Large intestine (tissue), 3 donors: ENCODE data around the gene C18orf32. TPM values are rescaled to one million over a fixed set of nuclear protein-coding genes. Genes with fewer than 3 reads are reported as not detected.
"Not testable (repeated sequence)": the region's sequence is repeated elsewhere in the genome, so short reads cannot be mapped to it uniquely, and the experiment has no call there.

Source experiments
- DNase-seq, 2 donors: peaks; one replicate each; pipeline versions ENCODE4 v3.0.0 to v3.0.0-alpha.2; 2013
- H3K27ac ChIP-seq: one replicate; pipeline ENCODE4 v1.5.1; 2013; ENCODE audit warnings: low read length
- H3K27me3 ChIP-seq: 2 replicates; pipeline ENCODE4 v1.6.1; 2013; ENCODE audit warnings: low read length; ENCODE audit not compliant: control insufficient read depth, insufficient read depth
- H3K36me3 ChIP-seq: 2 replicates; pipeline ENCODE4 v1.6.1; 2013; ENCODE audit warnings: low read length; ENCODE audit not compliant: control insufficient read depth, insufficient read depth
- H3K4me1 ChIP-seq: one replicate; pipeline ENCODE4 v1.6.1; 2013; ENCODE audit warnings: low read length; ENCODE audit not compliant: control insufficient read depth, insufficient read depth
- H3K4me3 ChIP-seq: one replicate; pipeline ENCODE4 v1.5.1; 2013; ENCODE audit warnings: low read length
- H3K9me3 ChIP-seq: one replicate; pipeline ENCODE4 v1.6.1; 2013; ENCODE audit warnings: mild to moderate bottlenecking, low read depth, low read length, moderate library complexity; ENCODE audit not compliant: control insufficient read depth
- WGBS: methylation state at CpG from one replicate; pipeline ENCODE4 v1.1.5; 2013; ENCODE audit warnings: low lambda C conversion rate; ENCODE audit not compliant: insufficient coverage; 5-methylcytosine and 5-hydroxymethylcytosine counted together
- polyA plus RNA-seq: library from polyadenylated mRNA; unstranded; fragments of 120-200 nt; gene quantifications from one replicate; pipeline ENCODE4 v1.2.1, GENCODE V29; 2013

The C18orf32 gene
- polyA plus RNA-seq, 1 donor = 48.8 TPM

DNA sequence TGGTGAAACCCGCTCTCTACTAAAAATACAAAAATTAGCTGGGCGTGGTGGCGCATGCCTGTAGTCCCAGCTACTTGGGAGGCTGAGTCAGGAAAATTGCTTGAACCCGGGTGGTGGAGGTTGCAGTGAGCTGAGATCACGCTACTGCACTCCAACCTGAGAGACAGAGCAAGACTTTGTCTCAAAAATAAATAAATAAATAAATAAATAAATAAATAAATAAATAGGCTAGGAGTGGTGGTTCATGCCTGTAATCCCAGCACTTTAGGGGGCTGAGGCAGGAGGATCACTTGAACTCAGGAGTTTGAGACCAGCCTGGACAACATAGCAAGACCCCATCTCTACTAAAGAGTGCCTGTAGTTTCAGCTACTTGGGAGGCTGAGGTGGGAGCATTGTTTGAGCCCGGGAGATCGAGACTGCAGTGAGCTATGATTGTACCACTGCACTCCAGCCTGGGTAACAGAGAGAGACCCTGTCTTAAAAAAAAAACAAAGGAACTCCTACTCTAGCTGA, 36.6 kb upstream of the C18orf32 start:
- DNase-seq, H3K27me3 ChIP-seq, H3K36me3 ChIP-seq, H3K4me3 ChIP-seq, H3K27ac ChIP-seq, H3K4me1 ChIP-seq, H3K9me3 ChIP-seq: not testable (repeated sequence)
- 100% methylated on average over 4 of the region's 7 CpGs for WGBS

DNA sequence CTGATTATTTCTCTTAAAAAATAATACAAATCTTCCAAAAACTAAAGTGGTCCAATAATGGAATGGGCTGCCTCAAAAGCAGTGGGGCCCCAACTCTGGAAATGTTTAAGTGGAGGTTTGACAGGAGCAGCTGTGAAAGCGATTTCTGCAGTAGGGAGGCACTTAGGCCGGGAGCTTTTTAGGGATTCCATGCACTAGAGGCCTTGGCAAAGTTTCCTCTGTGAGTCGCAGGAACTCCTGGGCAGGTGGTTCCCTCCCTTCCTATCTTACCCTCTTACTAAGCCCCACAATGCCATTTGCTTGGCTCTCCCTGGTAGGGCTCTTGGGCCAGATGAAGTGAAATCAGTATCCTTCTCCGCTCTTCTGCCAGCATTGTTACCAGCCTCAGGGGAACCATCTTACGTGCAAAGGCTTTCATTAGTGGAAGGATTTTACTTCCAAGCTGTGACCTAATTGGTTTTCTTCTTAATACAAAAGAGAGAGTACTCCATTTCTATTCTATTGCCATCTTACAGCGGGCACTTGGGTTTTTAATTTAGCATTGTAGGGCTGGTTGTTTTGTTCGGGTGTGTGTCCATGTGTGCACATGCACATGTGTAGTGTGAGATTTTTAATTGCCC, 34.3 kb upstream of the C18orf32 start:
- H3K4me1 ChIP-seq = no peaks in the 10 kb centered on the region
- H3K27ac ChIP-seq = no peak overlapping the region
- H3K9me3 ChIP-seq = no peaks in the 10 kb centered on the region
- no peaks in the 10 kb centered on the region for H3K36me3 ChIP-seq
- DNase-seq = no peak
- H3K27me3 ChIP-seq = no peaks in the 10 kb centered on the region
- H3K4me3 ChIP-seq = no peak overlapping the region
- 100% methylated on average over 1 of the region's 7 CpGs for WGBS

DNA sequence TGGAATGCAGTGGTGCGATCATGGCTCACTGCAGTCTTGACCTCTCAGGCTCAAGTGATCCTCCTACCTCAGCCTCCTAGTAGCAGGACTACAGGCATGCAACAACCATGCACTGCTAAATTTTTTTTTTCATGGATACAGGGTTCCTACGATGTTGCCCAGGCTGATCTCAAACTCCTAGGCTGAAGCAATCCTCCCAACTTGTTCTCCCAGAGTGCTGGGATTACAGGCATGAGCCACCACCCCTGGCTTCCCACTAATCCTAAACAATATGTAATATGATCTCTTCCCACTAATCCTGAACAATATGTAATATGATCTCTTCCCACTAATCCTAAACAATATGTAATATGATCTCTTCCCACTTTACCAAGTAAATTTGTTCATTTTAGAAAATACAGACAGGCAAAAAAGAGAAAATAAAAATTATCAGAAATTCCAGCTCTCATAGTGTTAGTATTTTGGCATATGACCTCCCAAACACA, 33.7 kb upstream of the C18orf32 start:
- Histone ChIP-seq H3K27me3 (no peaks in the 10 kb centered on the region), H3K4me1 (no peaks in the 10 kb centered on the region), H3K27ac (no peak overlapping the region), H3K36me3 (no peaks in the 10 kb centered on the region), H3K4me3 (no peak overlapping the region), H3K9me3 (no peaks in the 10 kb centered on the region)
- WGBS = no CpG with 5 or more reads among the region's 2 CpGs
- DNase-seq = no peak

DNA sequence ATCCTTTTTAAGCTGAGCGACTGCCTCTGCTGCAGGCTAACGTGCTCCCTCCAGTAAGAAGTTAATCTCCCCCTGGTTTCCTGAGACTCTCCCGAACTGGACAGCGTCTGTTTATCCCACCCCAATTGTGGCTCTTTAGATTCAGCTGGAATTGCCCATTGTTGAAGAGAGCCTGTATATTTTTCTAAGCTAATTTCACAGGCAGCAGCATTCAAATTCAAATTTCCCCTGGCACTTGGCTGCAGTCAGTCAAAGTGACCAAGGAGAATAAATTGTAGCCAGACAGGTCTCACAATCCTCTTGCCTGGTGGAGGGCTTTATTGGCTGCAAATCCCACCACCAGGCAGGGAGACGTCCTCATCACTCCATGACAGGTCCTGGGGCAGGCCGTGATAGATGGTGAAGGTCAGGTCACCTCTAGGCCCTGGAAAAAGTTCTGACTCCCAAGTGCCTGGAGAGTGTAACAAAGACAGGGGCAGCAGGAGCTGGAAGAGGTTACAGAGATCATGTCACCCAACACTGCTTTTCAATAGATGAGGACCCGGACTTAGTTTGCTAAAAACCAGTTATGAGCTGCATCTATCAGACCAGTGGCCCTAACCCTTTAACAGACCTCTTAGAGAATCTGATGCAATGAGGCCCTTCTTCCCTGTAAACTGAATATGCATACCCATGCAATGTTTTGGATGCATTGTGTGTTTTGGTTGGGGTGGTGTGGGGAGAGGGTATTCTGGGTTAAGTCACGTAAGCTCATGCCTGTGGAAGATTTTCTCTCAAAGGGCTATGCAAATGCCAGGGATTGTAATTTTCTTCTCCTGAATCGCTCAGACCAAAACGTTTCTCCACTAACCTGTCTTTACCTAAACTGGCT, 32.3 kb upstream of the C18orf32 start:
- H3K27ac ChIP-seq = no peak overlapping the region
- no peaks in the 10 kb centered on the region for H3K36me3 ChIP-seq
- no peak for DNase-seq
- 94% methylated on average over 2 of the region's 10 CpGs for WGBS
- no peaks in the 10 kb centered on the region for H3K4me1 ChIP-seq
- no peaks in the 10 kb centered on the region for H3K27me3 ChIP-seq
- H3K4me3 ChIP-seq = no peak overlapping the region
- no peaks in the 10 kb centered on the region for H3K9me3 ChIP-seq

DNA sequence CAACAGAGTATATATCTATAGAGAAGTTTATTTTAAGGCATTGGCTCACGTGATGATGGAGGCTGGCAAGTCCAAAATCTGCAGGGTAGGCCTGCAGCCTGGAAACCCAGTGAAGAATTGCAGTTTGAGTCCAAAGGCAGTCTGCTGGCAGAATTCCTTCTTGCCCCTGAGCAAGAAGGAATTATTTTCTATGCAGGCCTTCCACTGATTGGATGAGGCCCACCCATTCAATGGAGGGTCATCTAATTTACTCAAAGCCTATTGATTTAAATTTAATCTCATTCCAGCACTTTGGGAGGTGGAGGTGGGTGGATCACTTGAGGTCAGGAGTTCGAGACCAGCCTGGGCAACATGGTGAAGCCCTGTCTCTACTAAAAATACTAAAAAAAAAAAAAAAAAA, 30.4 kb upstream of the C18orf32 start:
- no peak for DNase-seq
- Histone ChIP-seq H3K9me3 (no peaks in the 10 kb centered on the region), H3K36me3 (no peaks in the 10 kb centered on the region), H3K27me3 (no peaks in the 10 kb centered on the region), H3K4me3 (no peak overlapping the region), H3K4me1 (no peaks in the 10 kb centered on the region), H3K27ac (no peak overlapping the region)
- WGBS = no CpG with 5 or more reads among the region's 2 CpGs

DNA sequence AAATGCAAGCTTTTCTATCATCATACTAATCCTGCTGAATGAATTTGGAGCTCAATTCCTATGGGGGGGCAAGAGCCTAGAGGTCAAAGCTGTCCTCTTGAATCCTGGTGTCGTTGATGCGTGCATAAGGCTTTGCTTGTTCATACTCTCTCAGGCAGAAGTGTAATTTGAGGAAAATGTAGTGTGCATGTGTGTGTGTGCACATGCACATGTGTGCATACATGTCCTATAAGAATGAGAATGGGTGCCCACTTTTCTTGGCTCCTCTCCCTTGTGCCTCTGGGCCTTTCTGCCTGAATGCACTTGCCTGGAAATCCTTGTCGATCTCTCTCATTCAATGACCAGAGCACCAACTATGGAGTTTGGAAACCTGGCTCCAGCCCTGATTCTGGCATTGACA, 28.5 kb upstream of the C18orf32 start:
- no CpG with 5 or more reads among the region's 3 CpGs for WGBS
- DNase-seq = no peak
- Histone ChIP-seq H3K4me3 (no peak overlapping the region), H3K4me1 (no peaks in the 10 kb centered on the region), H3K27ac (no peak overlapping the region), H3K9me3 (no peaks in the 10 kb centered on the region), H3K36me3 (no peaks in the 10 kb centered on the region), H3K27me3 (no peaks in the 10 kb centered on the region)

DNA sequence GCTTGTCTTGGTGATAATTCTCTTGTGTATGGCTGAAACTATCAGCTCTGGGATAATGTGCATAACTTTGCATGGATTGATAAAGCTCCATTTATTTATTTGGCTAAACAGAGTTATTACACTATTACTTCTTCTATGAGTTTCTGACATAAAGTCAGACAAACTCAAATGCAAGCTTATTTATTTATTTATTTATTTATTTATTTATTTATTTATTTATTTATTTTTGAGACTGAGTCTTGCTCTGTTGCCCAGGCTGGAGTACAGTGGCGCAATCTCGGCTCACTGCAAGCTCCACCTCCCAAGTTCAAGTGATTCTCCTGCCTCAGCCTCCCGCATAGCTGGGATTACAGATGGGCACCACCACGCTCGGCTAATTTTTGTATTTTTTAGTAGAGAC, 28.0 kb upstream of the C18orf32 start:
- DNase-seq, H3K4me3 ChIP-seq, H3K27me3 ChIP-seq, H3K4me1 ChIP-seq, H3K9me3 ChIP-seq, H3K36me3 ChIP-seq: not testable (repeated sequence)
- peak overlapping the region; percentile 6 for H3K27ac ChIP-seq
- 50% methylated on average over 2 of the region's 5 CpGs for WGBS

DNA sequence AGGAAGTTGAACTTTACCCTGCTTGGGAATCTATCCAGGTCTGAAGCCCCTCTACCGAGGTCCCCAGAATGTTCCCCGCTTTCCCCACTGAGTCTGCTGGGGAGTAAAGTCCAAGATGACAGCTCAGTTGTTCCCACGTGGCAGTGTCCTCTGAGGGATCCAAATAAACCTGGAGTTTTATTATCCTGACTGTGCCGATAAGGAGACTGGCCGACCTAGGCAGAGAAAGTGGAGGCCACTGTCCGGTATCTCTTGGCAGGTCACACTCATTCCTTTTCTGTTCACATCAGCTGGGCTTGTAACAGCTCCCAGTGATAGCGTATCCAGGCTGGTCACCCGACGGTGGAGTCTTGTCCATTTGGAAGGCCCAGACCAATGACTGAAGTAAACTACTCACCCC, 27.5 kb upstream of the C18orf32 start:
- Histone ChIP-seq H3K4me3 (no peak overlapping the region), H3K4me1 (no peaks in the 10 kb centered on the region), H3K27me3 (no peaks in the 10 kb centered on the region), H3K36me3 (no peaks in the 10 kb centered on the region), H3K9me3 (no peaks in the 10 kb centered on the region), H3K27ac (peak overlapping the region; percentile 24)
- WGBS = no CpG with 5 or more reads among the region's 9 CpGs
- peak; percentile 88 to 94 for DNase-seq

DNA sequence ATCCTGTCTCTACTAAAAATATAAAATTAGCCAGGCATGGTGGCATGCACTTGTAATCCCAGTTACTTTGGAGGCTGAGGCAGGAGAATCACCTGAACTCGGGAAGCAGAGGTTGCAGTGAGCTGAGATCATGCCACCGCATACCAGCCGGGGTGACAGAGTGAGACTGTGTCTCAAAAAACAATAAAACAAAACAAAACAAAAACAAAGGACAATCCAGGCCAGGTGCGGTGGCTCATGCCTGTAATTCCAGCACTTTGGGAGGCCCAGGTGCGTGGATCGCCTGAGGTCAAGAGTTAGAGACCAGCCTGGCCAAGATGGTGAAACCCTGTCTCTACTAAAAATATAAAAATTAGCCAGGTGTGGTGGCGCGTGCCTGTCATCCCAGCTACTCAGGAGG, 25.8 kb upstream of the C18orf32 start:
- not testable (repeated sequence) for H3K27me3 ChIP-seq, H3K27ac ChIP-seq, H3K36me3 ChIP-seq, H3K4me1 ChIP-seq, H3K9me3 ChIP-seq, DNase-seq, H3K4me3 ChIP-seq
- WGBS = 80% methylated on average over 1 of the region's 8 CpGs

DNA sequence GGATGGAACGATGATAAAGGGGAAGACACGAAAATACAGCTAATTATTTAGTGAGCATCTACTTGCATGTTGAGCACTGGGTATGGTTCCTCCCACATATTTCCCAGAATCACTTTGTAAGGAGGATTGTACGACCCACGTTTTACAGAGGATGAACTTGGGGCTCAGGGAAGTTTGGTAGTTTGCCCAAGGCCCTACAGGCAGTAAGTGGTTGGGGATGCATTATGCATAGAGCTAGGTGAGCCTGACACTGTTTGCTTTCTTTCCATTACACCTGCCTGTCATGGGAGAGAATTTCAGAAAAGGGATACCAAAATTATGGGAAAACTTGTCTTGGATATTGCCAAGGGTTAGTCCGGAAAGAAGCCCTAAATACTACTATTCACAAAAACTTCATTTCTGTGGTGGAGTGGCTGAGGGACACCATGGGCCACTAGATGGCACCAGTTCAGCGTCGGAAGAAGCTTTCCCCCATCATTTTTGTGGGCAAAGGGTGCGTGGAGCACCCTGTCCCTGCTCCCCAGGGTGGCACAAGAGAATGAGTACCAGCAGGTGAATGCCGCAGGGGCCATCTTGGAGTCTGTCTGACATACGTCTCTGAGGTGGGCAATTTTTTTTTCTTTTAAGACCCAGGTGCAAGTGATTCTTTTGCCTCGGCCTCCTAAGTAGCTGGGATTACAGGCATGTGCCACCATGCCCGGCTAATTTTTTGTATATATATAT, 23.5 kb upstream of the C18orf32 start:
- H3K27ac ChIP-seq = no peak overlapping the region
- 80% methylated on average over 1 of the region's 12 CpGs for WGBS
- peak; percentile 29 to 37 for DNase-seq
- no peaks in the 10 kb centered on the region for H3K4me1 ChIP-seq
- no peaks in the 10 kb centered on the region for H3K9me3 ChIP-seq
- H3K4me3 ChIP-seq = no peak overlapping the region
- no peaks in the 10 kb centered on the region for H3K36me3 ChIP-seq
- no peaks in the 10 kb centered on the region for H3K27me3 ChIP-seq
